22Rv1 (cell line): ENCODE data around the gene KIRREL3.

ENCODE experiments used
- CTCF ChIP-seq: fragments of 450-650 bp; IDR thresholded peaks from 2 replicates; pipeline ENCODE4 v1.5.1; 2017; ENCODE audit warnings: mild to moderate bottlenecking
- ZFX ChIP-seq: fragments of 450-650 bp; IDR thresholded peaks from 2 replicates; pipeline ENCODE4 v1.6.1; 2017; ENCODE audit warnings: antibody characterized with exemption, borderline replicate concordance

GRCh38 chr11:126570489-126570888 lies 430.1 kb downstream of the KIRREL3 start:
- TF ChIP-seq CTCF (no peak), ZFX (no peak)
